ENCODE data around the gene NPDC1.

The NPDC1 gene

GRCh38 chr9:137028263-137029057, 17.5 kb downstream of the NPDC1 start:
- no peaks in the 10 kb centered on the region for H3K27me3 ChIP-seq (ENCODE audit: insufficient read depth, poor library complexity, severe bottlenecking)
- ATAC-seq (ENCODE audit: low read depth) (peak; percentile 29), DNase-seq (ENCODE audit: low spot score) (no peak)
- no peaks in the 10 kb centered on the region for H3K36me3 ChIP-seq (ENCODE audit: low read depth)
- H3K9me3 ChIP-seq (ENCODE audit: severe bottlenecking) = no peaks in the 10 kb centered on the region
- no peaks in the 10 kb centered on the region for H3K4me1 ChIP-seq (ENCODE audit: insufficient read depth, poor library complexity, severe bottlenecking)
- H3K4me3 ChIP-seq (ENCODE audit: severe bottlenecking) = peak overlapping the region; percentile 40
- no peak overlapping the region for H3K27ac ChIP-seq (ENCODE audit: poor library complexity, severe bottlenecking)
- TF ChIP-seq CTCF (IDR thresholded peaks at IDR 0.05; ENCODE audit: poor library complexity, severe bottlenecking) = peak; percentile 56

- no peak for TF ChIP-seq CTCF (IDR thresholded peaks at IDR 0.05; ENCODE audit: poor library complexity, severe bottlenecking)
- no peaks in the 10 kb centered on the region for H3K4me1 ChIP-seq (ENCODE audit: insufficient read depth, poor library complexity, severe bottlenecking)
- H3K27me3 ChIP-seq (ENCODE audit: insufficient read depth, poor library complexity, severe bottlenecking) = no peaks in the 10 kb centered on the region
- DNase-seq (ENCODE audit: low spot score) (no peak), ATAC-seq (ENCODE audit: low read depth) (no peak)
- peak within 1 kb of the TSS; percentile 40 for H3K4me3 ChIP-seq (ENCODE audit: severe bottlenecking)
- H3K36me3 ChIP-seq (ENCODE audit: low read depth) = no peaks in the 10 kb centered on the region
- H3K27ac ChIP-seq (ENCODE audit: poor library complexity, severe bottlenecking) = no peak within 1 kb of the TSS
- H3K9me3 ChIP-seq (ENCODE audit: severe bottlenecking) = no peaks in the 10 kb centered on the region
These were observed 18.4 kb downstream of the NPDC1 start, which contains the start of gene ABCA2 for GRCh38 chr9:137027369-137028262. Gene ABCA2 (minus strand): TSS chr9:137028237. CDS start chr9:137028140, 97 bp downstream.

DNA sequence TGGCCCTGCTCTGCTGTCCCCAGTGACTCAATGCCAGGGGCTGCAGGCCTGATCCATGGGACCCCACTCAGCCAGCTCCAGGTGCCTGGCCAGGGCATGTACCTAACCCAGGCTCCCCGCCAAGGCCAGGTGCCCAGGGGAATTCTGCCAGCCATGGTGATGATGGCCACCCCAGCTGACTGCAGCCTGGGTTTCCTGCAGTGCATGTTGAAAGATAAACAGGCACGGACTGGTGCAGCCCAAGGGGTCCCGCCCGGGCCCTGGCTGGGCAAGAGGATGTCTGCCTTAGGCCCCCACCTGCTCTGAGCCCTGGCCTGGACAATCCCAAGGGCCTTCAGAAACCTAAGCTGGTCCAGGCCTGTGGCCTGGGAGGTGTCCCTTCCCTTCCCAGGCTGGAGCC, 19.1 kb downstream of the NPDC1 start:
- TF ChIP-seq CTCF (IDR thresholded peaks at IDR 0.05; ENCODE audit: poor library complexity, severe bottlenecking) = no peak
- Histone ChIP-seq H3K4me3 (ENCODE audit: severe bottlenecking) (no peak overlapping the region), H3K9me3 (ENCODE audit: severe bottlenecking) (no peaks in the 10 kb centered on the region), H3K4me1 (ENCODE audit: insufficient read depth, poor library complexity, severe bottlenecking) (no peaks in the 10 kb centered on the region), H3K27me3 (ENCODE audit: insufficient read depth, poor library complexity, severe bottlenecking) (no peaks in the 10 kb centered on the region), H3K36me3 (ENCODE audit: low read depth) (no peaks in the 10 kb centered on the region), H3K27ac (ENCODE audit: poor library complexity, severe bottlenecking) (no peak overlapping the region)
- ATAC-seq (ENCODE audit: low read depth) = no peak
- no peak for DNase-seq (ENCODE audit: low spot score)

GRCh38 chr9:137026384-137026783, 19.6 kb downstream of the NPDC1 start:
- ATAC-seq (ENCODE audit: low read depth) = no peak
- H3K27me3 ChIP-seq (ENCODE audit: insufficient read depth, poor library complexity, severe bottlenecking) = no peaks in the 10 kb centered on the region
- no peak overlapping the region for H3K4me3 ChIP-seq (ENCODE audit: severe bottlenecking)
- DNase-seq (ENCODE audit: low spot score) = no peak
- no peak for TF ChIP-seq CTCF (IDR thresholded peaks at IDR 0.05; ENCODE audit: poor library complexity, severe bottlenecking)
- H3K9me3 ChIP-seq (ENCODE audit: severe bottlenecking) = no peaks in the 10 kb centered on the region
- no peaks in the 10 kb centered on the region for H3K36me3 ChIP-seq (ENCODE audit: low read depth)
- H3K27ac ChIP-seq (ENCODE audit: poor library complexity, severe bottlenecking) = no peak overlapping the region
- H3K4me1 ChIP-seq (ENCODE audit: insufficient read depth, poor library complexity, severe bottlenecking) = no peaks in the 10 kb centered on the region
